ENCODE measurements around the gene HIP1R.

GRCh38 chr12:122843455-122843854 lies 8.2 kb downstream of the HIP1R start:
- no peak for TF ChIP-seq CTCF (IDR thresholded peaks at IDR 0.05)
- no peak for TF ChIP-seq ZFX (IDR thresholded peaks at IDR 0.05; ENCODE audit: borderline replicate concordance)
